B cell (primary cell): ENCODE results near the gene DOCK1. TPM values are rescaled to one million over a fixed set of nuclear protein-coding genes. Genes with fewer than 3 reads are reported as not detected.

ENCODE experiments used
- ATAC-seq: fragments of 200-7000 bp; cut with Tn5 transposase; one replicate; pipeline ENCODE4 v1.10.0; 2021; ENCODE audit warnings: low read depth, mild to moderate bottlenecking, moderate number of reproducible peaks, moderate library complexity
- CTCF ChIA-PET: fragments of 350-600 bp; sonication (Branson Sonifier 250); formaldehyde crosslinking; loops from one replicate; lab custom pipeline; 2021; ENCODE audit warnings: antibody characterized with exemption, inconsistent platforms; lab: Charles Lee
- POLR2A ChIA-PET: fragments of 350-600 bp; sonication (Branson Sonifier 250); formaldehyde crosslinking; loops from one replicate; lab custom pipeline; 2021; ENCODE audit warnings: antibody characterized with exemption; lab: Charles Lee
- DNase-seq: peaks from one replicate; pipeline ENCODE4 v3.0.0; 2013
- H2AFZ ChIP-seq: 2 replicates; pipeline ENCODE4 v1.6.1; 2012; ENCODE audit warnings: mild to moderate bottlenecking, low read depth, low read length; ENCODE audit not compliant: insufficient read depth, poor library complexity, severe bottlenecking
- H3K27ac ChIP-seq, 2 donors: 1 replicate in 1 of 2; 2 replicates in 1 of 2; pipeline ENCODE4 v1.5.1; 2012 to 2013; ENCODE audit warnings: low read length in 2 of 2, mild to moderate bottlenecking in 2 of 2, moderate library complexity in 1 of 2
- H3K27me3 ChIP-seq, 4 experiments: fragments of 200-600 bp in 1 of 4; sonication (generic) in 1 of 4; replicated peaks in 1 of 4; 1 replicate in 2 of 4; 2 replicates in 2 of 4; pipeline versions ENCODE4 v1.6.1 to v1.7.0; 2013 to 2016; ENCODE audit warnings: low read length in 3 of 4, mild to moderate bottlenecking in 2 of 4, mixed read lengths in 1 of 4, moderate library complexity in 1 of 4; ENCODE audit not compliant: insufficient read depth in 4 of 4, control insufficient read depth in 3 of 4; ENCODE audit errors: control extremely low read depth in 1 of 4
- H3K36me3 ChIP-seq, 2 experiments: replicated peaks in 1 of 2; 1 replicate in 1 of 2; 2 replicates in 1 of 2; pipeline versions ENCODE4 v1.6.1 to v1.7.1; 2013; ENCODE audit warnings: low read length in 1 of 2; ENCODE audit not compliant: insufficient read depth in 2 of 2, control insufficient read depth in 1 of 2; ENCODE audit errors: control extremely low read depth in 1 of 2, extremely low read depth in 1 of 2
- H3K4me1 ChIP-seq, 2 donors: fragments of 200-600 bp in 1 of 2; sonication (generic) in 1 of 2; 1 replicate in 1 of 2; 2 replicates in 1 of 2; pipeline versions ENCODE4 v1.5.1 to v1.6.1; 2013 to 2017; ENCODE audit warnings: low read length in 2 of 2; ENCODE audit not compliant: control insufficient read depth in 2 of 2, insufficient read depth in 2 of 2
- H3K4me2 ChIP-seq: replicated peaks from 2 replicates; pipeline ENCODE3; 2012; ENCODE audit warnings: mild to moderate bottlenecking, low read depth, low read length; ENCODE audit not compliant: poor library complexity, severe bottlenecking
- H3K4me3 ChIP-seq, 5 experiments: fragments of 200-600 bp in 1 of 5; sonication (generic) in 1 of 5; 1 replicate in 3 of 5; 2 replicates in 2 of 5; pipeline versions ENCODE4 v1.5.1 to v1.7.0; 2011 to 2016; ENCODE audit warnings: low read length in 4 of 5, mild to moderate bottlenecking in 4 of 5, low read depth in 2 of 5, control low read depth in 1 of 5, moderate library complexity in 1 of 5; ENCODE audit not compliant: insufficient read depth in 1 of 5; ENCODE audit errors: control extremely low read depth in 1 of 5, extremely low read depth in 1 of 5
- H3K79me2 ChIP-seq: fragments of 200-600 bp; sonication (generic); one replicate; pipeline ENCODE4 v1.6.0; 2016; ENCODE audit warnings: low read length; ENCODE audit not compliant: control insufficient read depth, insufficient read depth
- H3K9ac ChIP-seq: fragments of 200-600 bp; sonication (generic); 2 replicates; pipeline ENCODE4 v1.6.1; 2017; ENCODE audit warnings: mild to moderate bottlenecking, low read length, moderate library complexity
- H3K9me3 ChIP-seq, 3 donors: one replicate each; pipeline versions ENCODE4 v1.6.1 to v1.7.1; 2013; ENCODE audit warnings: low read length in 2 of 3; ENCODE audit not compliant: control insufficient read depth in 2 of 3, insufficient read depth in 1 of 3; ENCODE audit errors: control extremely low read depth in 1 of 3
- H4K20me1 ChIP-seq: 2 replicates; pipeline ENCODE4 v1.6.0; 2012; ENCODE audit warnings: mild to moderate bottlenecking, low read length; ENCODE audit not compliant: insufficient read depth, control insufficient read depth, poor library complexity, severe bottlenecking
- H3K27ac Mint-ChIP-seq: one replicate; pipeline ENCODE4 v1.8.0; 2021; ENCODE audit warnings: mixed read lengths
- H3K27me3 Mint-ChIP-seq: one replicate; pipeline ENCODE4 v1.8.0; 2021; ENCODE audit warnings: mixed read lengths
- H3K4me1 Mint-ChIP-seq: one replicate; pipeline ENCODE4 v1.8.0; 2021; ENCODE audit warnings: mixed read lengths
- H3K4me3 Mint-ChIP-seq: one replicate; pipeline ENCODE4 v1.8.0; 2021; ENCODE audit warnings: mixed read lengths
- H3K9me3 Mint-ChIP-seq: one replicate; pipeline ENCODE4 v1.8.0; 2022; ENCODE audit warnings: mixed read lengths; ENCODE audit not compliant: insufficient read depth
- CTCF ChIP-seq: fragments of 200-600 bp; IDR thresholded peaks from one replicate; pipeline ENCODE4 v1.8.0; 2022; ENCODE audit warnings: antibody characterized with exemption, mild to moderate bottlenecking
- EZH2 ChIP-seq: IDR thresholded peaks from 2 replicates; pipeline ENCODE4 v1.6.1; 2012; ENCODE audit warnings: borderline replicate concordance, low read depth, mild to moderate bottlenecking, moderate library complexity, low read length; ENCODE audit not compliant: insufficient read depth, poor library complexity, severe bottlenecking
- WGBS: methylation state at CpG from one replicate; pipeline ENCODE4 v1.1.5; 2013; ENCODE audit warnings: missing lambda C conversion rate; ENCODE audit not compliant: insufficient coverage; 5-methylcytosine and 5-hydroxymethylcytosine counted together
- intact Hi-C: fragments of 100-400 bp; cut with micrococcal nuclease; formaldehyde crosslinking; loops from one replicate; pipeline ENCODE4 v1.10.0; 2022
- polyA plus RNA-seq: library from polyadenylated mRNA; depleted of rRNA; stranded (reverse); fragments of >200 nt; gene quantifications from 2 replicates; pipeline ENCODE4 v1.2.3, GENCODE V29; 2012
- total RNA-seq, 2 donors: library from RNA; stranded (reverse); fragments of 120-200 nt in 1 of 2; gene quantifications; 1 replicate in 1 of 2; 2 replicates in 1 of 2; pipeline versions ENCODE4 v1.2.3 to v1.2.4, GENCODE V29; 2013 to 2022

The DOCK1 gene
- total and polyA plus RNA-seq, 2 donors (not counting 1 experiment from before 2014, with no cell fraction given) = not detected

- intact Hi-C loops = no loop called here
- Histone ChIP-seq H3K9me3 (peaks cover 0 to 35% (median 5%) of the 10 kb centered on the region in 3 donors), H3K4me1 (no peaks in the 10 kb centered on the region), H3K4me2 (no peak overlapping the region), H3K27ac (no peak overlapping the region), H3K27me3 (no peaks in the 10 kb centered on the region), H3K4me3 (no peak overlapping the region), H3K36me3 (no peaks in the 10 kb centered on the region), H3K9ac (no peak overlapping the region), H4K20me1 (no peaks in the 10 kb centered on the region), H2AFZ (no peak overlapping the region), H3K79me2 (no peaks in the 10 kb centered on the region)
- 94% methylated on average over 8 of the region's 8 CpGs for WGBS
- no peaks in the 10 kb centered on the region for H3K27me3 Mint-ChIP-seq
- H3K27ac Mint-ChIP-seq = no peak overlapping the region
- ATAC-seq = no peak
- no peak for TF ChIP-seq EZH2
- no peak for TF ChIP-seq CTCF
- H3K4me3 Mint-ChIP-seq = no peak overlapping the region
- POLR2A ChIA-PET = no interaction called here
- H3K9me3 Mint-ChIP-seq = peaks cover 9% of the 10 kb centered on the region
- CTCF ChIA-PET = no interaction called here
- no peak for DNase-seq
- H3K4me1 Mint-ChIP-seq = no peaks in the 10 kb centered on the region
These were observed 11.4 kb upstream of the DOCK1 start for GRCh38 chr10:126893841-126894240.

GRCh38 chr10:126895214-126895781, 9.9 kb upstream of the DOCK1 start:
- POLR2A ChIA-PET = no interaction called here
- CTCF ChIA-PET = no interaction called here
- no peak overlapping the region for H3K4me3 Mint-ChIP-seq
- Histone ChIP-seq H3K4me2 (no peak overlapping the region), H4K20me1 (no peaks in the 10 kb centered on the region), H3K4me3 (no peak overlapping the region), H3K9ac (no peak overlapping the region), H3K79me2 (no peaks in the 10 kb centered on the region), H3K27me3 (no peaks in the 10 kb centered on the region), H2AFZ (no peak overlapping the region), H3K4me1 (no peaks in the 10 kb centered on the region), H3K9me3 (peaks cover 0 to 38% (median 5%) of the 10 kb centered on the region in 3 donors), H3K27ac (no peak overlapping the region), H3K36me3 (no peaks in the 10 kb centered on the region)
- no peak for ATAC-seq
- intact Hi-C loops = no loop called here
- no peaks in the 10 kb centered on the region for H3K4me1 Mint-ChIP-seq
- no peak for DNase-seq
- H3K27ac Mint-ChIP-seq = no peak overlapping the region
- H3K9me3 Mint-ChIP-seq = peaks cover 11% of the 10 kb centered on the region
- 67% methylated on average over 9 of the region's 9 CpGs for WGBS
- H3K27me3 Mint-ChIP-seq = no peaks in the 10 kb centered on the region
- TF ChIP-seq CTCF (no peak), EZH2 (no peak)
